ENCODE measurements around the gene MYH16.
"Not testable (repeated sequence)": the region's sequence is repeated elsewhere in the genome, so short reads cannot be mapped to it uniquely, and the experiment has no call there.

Gene MYH16

GRCh38 chr7:99272476-99273045 lies at the start of gene MYH16:
MYH16 (plus strand) TSS chr7:99272839.
- no peak for DNase-seq (ENCODE audit: low spot score)

GRCh38 chr7:99224263-99224898 lies 48.3 kb upstream of the MYH16 start:
- DNase-seq (ENCODE audit: low spot score): peak; percentile 27

- no peak for DNase-seq (ENCODE audit: low spot score)
Measured at GRCh38 chr7:99224899-99225265, 47.8 kb upstream of the MYH16 start.

- no peak for DNase-seq (ENCODE audit: low spot score)
Measured at GRCh38 chr7:99229234-99229633, 43.4 kb upstream of the MYH16 start.

GRCh38 chr7:99232082-99232770 lies 40.4 kb upstream of the MYH16 start:
- DNase-seq (ENCODE audit: low spot score): no peak

- not testable (repeated sequence) for DNase-seq (ENCODE audit: low spot score)
Measured at GRCh38 chr7:99232955-99233354, 39.7 kb upstream of the MYH16 start.

GRCh38 chr7:99234185-99234584 lies 38.5 kb upstream of the MYH16 start:
- DNase-seq (ENCODE audit: low spot score): no peak

DNA sequence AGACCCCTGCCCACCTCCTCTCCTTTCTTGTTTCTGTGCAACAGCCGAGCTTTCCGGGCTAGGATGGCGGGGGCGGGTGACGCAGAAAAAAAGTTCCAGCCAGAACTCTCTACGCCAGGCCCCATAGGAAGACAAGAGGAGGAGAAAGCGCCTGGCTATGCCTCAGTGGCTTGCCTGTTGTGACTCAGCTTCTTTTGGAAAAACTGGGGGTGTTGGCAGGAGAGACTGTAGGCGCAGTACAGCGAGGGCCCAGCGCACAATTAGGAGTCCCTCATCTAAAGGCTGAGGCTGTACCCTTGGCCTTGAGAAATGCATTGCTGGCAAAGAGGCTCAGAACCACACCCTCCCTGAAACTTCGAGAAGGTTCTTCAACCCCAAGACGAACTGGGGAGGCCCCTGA lies 36.7 kb upstream of the MYH16 start:
- no peak for DNase-seq (ENCODE audit: low spot score)

DNA sequence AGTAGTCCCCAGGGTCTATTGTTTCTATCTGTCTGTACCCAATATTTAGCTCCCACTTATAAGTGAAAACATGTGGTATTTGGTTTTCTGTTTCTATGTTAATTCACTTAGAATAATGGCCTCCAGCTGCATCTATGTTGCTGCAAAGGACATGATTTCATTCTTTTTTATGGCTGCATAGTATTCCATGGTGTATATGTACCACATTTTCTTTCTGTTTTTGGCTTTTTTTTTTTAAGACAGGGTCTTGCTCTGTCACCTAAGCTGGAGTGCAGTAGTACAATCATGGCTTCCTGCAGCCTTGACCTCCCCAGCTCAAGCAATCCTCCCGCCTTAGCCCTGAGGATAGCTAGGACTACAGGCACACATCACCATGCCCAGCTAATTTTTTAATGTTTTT lies 34.8 kb upstream of the MYH16 start:
- not testable (repeated sequence) for DNase-seq (ENCODE audit: low spot score)

- no peak for DNase-seq (ENCODE audit: low spot score)
Measured at GRCh38 chr7:99238558-99239341, 33.9 kb upstream of the MYH16 start.

- no peak for DNase-seq (ENCODE audit: low spot score)
Measured at GRCh38 chr7:99242682-99243081, 30.0 kb upstream of the MYH16 start.

- DNase-seq (ENCODE audit: low spot score): no peak
Measured at GRCh38 chr7:99243751-99244337, 28.8 kb upstream of the MYH16 start.

- no peak for DNase-seq (ENCODE audit: low spot score)
Measured at GRCh38 chr7:99244939-99245338, 27.7 kb upstream of the MYH16 start.

GRCh38 chr7:99248391-99249095 lies 24.1 kb upstream of the MYH16 start:
- no peak for DNase-seq (ENCODE audit: low spot score)

DNA sequence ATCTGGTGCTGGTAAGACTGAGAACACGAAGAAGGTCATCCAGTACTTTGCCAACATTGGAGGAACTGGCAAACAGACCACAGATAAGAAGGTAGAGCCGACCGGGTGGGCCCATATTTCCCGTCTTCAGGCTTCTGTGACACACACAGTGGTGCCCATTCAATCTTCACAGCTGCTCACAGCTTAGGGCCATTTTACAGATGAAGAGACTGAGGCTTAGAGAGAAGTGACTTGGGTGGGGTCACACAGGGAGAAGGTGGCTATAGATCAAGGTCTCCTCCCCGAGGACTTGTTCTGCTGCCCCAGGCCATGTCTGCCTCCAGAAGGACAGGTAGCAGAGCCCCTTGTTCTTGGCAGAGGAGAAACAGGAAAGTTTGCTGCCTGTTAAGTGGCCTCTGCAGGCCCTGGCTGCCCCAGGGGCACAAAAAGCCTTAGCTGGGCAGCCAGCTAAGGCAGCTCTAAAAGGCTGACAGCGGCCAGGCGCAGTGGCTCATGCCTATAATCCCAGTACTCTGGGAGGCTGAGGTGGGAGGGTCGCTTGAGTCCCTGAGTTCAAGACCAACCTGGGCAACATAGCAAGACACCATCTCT lies 22.6 kb upstream of the MYH16 start:
- no peak for DNase-seq (ENCODE audit: low spot score)

DNA sequence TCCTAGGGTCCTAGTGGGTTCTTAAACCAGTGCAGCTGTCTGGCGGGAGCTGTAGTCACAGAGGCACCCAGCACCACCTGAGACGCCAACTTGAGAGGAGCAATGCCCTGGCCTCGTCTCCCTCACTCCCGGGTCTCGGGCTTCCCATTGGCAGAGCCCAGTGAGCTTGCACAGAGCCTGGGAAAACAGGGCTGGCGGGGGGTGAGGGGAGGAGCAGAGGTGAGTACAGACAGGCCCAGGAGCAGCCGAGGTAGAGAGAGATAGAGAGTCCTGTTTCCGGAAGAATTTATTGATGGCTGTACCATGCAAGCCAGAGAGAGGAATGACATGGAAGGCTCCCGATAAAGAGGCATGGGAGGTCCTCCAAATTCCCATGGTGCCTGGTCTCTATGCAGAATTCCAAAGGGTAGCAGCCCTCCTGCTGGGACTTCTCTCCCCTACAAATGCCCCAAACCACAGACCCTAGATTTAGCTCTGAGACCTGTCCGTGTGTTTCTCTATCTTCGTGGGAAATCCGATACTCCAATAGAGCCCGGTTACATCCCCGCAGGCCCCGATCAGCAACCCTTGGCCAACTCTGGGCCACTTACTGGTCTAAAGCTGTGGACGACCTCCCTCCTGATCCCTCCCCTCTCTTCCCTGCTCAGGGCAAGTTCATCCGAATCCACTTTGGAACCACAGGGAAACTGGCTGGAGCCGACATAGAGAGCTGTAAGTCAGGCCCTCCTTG lies 20.3 kb upstream of the MYH16 start:
- no peak for DNase-seq (ENCODE audit: low spot score)

- DNase-seq (ENCODE audit: low spot score): no peak
Measured at GRCh38 chr7:99253369-99253768, 19.3 kb upstream of the MYH16 start.

DNA sequence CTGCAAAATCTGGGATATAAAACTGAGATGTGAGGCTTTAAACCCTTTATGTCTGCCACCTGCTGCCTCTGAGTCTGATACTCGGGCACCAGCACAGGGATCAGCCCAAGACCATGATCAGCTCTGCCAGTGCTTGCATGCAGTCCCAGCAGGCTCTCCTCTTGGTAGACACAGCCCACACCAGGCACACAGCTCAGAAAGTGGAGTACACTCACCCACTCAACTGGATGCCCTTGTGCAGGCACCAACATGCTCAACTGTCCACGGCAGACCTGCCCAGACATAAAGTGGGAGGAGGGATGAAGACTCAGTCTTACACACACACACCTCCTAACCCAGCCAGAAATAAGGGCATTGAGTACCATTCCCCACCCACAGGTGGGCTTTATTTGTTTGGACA lies 18.2 kb upstream of the MYH16 start:
- no peak for DNase-seq (ENCODE audit: low spot score)

DNA sequence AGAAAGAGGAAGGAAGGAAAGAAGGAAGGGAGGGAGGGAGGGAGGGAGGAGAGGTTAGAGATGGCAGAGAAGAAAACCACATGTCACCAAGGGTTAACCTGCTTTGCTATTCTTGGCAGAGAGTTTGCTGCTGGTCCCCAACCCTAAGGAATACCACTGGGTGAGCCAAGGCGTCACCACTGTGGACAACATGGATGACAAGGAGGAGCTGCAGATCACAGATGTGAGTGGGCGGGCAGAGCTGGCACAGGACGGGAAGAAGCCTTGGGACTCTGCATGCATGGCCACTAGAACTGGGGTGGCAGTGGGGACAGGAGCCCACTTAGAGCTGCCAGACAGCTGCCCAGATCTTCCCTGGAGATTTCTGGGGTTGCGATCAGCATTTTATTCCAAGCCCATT lies 17.2 kb upstream of the MYH16 start:
- DNase-seq (ENCODE audit: low spot score): no peak

DNA sequence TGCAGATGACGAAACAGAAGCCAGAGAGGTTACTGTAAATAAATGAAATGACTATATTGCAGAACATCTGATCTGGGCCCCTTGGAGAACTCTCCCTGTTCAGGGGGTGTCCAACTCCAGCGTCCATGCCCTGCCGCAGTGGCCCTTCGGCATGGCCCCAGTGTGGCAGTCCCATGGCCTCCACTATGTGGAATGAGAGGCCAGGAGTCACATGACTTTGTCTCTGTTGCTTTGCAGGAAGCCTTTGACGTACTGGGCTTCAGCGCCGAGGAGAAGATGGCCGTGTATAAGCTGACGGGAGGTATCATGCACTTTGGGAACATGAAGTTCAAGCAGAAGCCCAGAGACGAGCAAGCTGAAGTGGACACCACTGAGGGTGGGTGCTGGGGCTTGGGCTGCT lies 15.6 kb upstream of the MYH16 start:
- no peak for DNase-seq (ENCODE audit: low spot score)

DNA sequence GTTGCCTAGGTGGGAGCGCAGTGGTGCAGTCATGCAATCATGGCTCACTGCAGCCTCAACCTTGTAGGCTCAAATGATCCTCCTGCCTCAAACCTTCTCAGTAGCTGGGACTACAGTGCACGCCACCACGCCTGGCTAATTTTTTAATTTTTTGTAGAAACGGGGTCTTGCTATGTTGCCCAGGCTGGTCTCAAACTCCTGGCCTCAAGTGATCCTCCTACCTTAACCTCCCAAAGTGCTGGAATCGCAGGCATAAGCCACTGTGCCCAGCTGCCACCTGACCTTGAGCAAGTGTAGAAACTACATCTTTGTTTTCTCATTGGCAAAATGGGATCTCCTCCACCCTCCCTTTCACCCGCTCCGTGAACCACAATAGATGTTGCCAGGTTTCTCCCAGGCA lies 15.0 kb upstream of the MYH16 start:
- DNase-seq (ENCODE audit: low spot score): no peak

Measured in hematopoietic multipotent progenitor cell treated with erythropoietin and hydrocortisone succinate and interleukin-3 and kit ligand, for 15 days (in vitro differentiated cells).